Glutamatergic neuron (in vitro differentiated cells): Measurements from ENCODE around the gene PCDHGB7. TPM values are rescaled to one million over a fixed set of nuclear protein-coding genes. Genes with fewer than 3 reads are reported as not detected.

Source experiments
- total RNA-seq: library from RNA; stranded (reverse); fragmentation: NEBNext Ultra II Directional; extraction: Animal tissue kit (Norgen Biotek cat#: 25700); gene quantifications from one replicate; pipeline ENCODE4 v1.2.1, GENCODE V29; 2021; ENCODE audit not compliant: unreplicated experiment

PCDHGB7 gene
- total RNA-seq, 1 donor from 2014 or later = 38.6 TPM

Other genes with a start within 250 kb of the PCDHGB7 start
- gene PCDHB7, start 245.0 kb upstream of the PCDHGB7 start, total RNA-seq = 3.4 TPM
- gene PCDHB8, start 239.9 kb upstream of the PCDHGB7 start, total RNA-seq = 19.8 TPM
- gene PCDHB16, start 235.3 kb upstream of the PCDHGB7 start, total RNA-seq = 20.1 TPM
- gene PCDHB9, start 230.5 kb upstream of the PCDHGB7 start, total RNA-seq = 12.2 TPM
- gene PCDHB10, start 225.3 kb upstream of the PCDHGB7 start, total RNA-seq = 17.7 TPM
- 10.6 TPM for gene PCDHB11, start 218.1 kb upstream of the PCDHGB7 start, total RNA-seq
- 14.4 TPM for gene PCDHB12, start 209.0 kb upstream of the PCDHGB7 start, total RNA-seq
- gene PCDHB13, start 203.8 kb upstream of the PCDHGB7 start, total RNA-seq = 12.7 TPM
- gene PCDHB14, start 194.3 kb upstream of the PCDHGB7 start, total RNA-seq = 16.5 TPM
- 29.5 TPM for gene PCDHB15, start 172.3 kb upstream of the PCDHGB7 start, total RNA-seq
- gene SLC25A2, start 113.6 kb upstream of the PCDHGB7 start, total RNA-seq = 1.9 TPM
- gene TAF7, start 96.9 kb upstream of the PCDHGB7 start, total RNA-seq = 89.4 TPM
- gene PCDHGA1, start 87.2 kb upstream of the PCDHGB7 start, total RNA-seq = 4.6 TPM
- gene PCDHGA2, start 78.9 kb upstream of the PCDHGB7 start, total RNA-seq = 3.0 TPM
- 10.4 TPM for gene PCDHGA3, start 73.8 kb upstream of the PCDHGB7 start, total RNA-seq
- gene PCDHGB1, start 67.6 kb upstream of the PCDHGB7 start, total RNA-seq = 9.6 TPM
- gene PCDHGA4, start 62.7 kb upstream of the PCDHGB7 start, total RNA-seq = 8.2 TPM
- gene PCDHGB2, start 57.7 kb upstream of the PCDHGB7 start, total RNA-seq = 8.9 TPM
- 4.6 TPM for gene PCDHGA5, start 53.5 kb upstream of the PCDHGB7 start, total RNA-seq
- gene PCDHGB3, start 47.4 kb upstream of the PCDHGB7 start, total RNA-seq = 6.2 TPM
- 6.3 TPM for gene PCDHGA6, start 43.8 kb upstream of the PCDHGB7 start, total RNA-seq
- 4.2 TPM for gene PCDHGA7, start 34.9 kb upstream of the PCDHGB7 start, total RNA-seq
- gene PCDHGB4, start 30.0 kb upstream of the PCDHGB7 start, total RNA-seq = 40.8 TPM
- gene PCDHGA8, start 25.0 kb upstream of the PCDHGB7 start, total RNA-seq = 7.2 TPM
- gene PCDHGB5, start 19.7 kb upstream of the PCDHGB7 start, total RNA-seq = 9.3 TPM
- 5.5 TPM for gene PCDHGA9, start 14.9 kb upstream of the PCDHGB7 start, total RNA-seq
- 59.8 TPM for gene PCDHGB6, start 9.7 kb upstream of the PCDHGB7 start, total RNA-seq
- 16.6 TPM for gene PCDHGA10, start 4.7 kb upstream of the PCDHGB7 start, total RNA-seq
- gene PCDHGA11, start 3.4 kb downstream of the PCDHGB7 start, total RNA-seq = 12.5 TPM
- gene PCDHGA12, start 12.8 kb downstream of the PCDHGB7 start, total RNA-seq = 6.1 TPM
- 40.1 TPM for gene PCDHGC3, start 58.3 kb downstream of the PCDHGB7 start, total RNA-seq
- gene PCDHGC4, start 67.4 kb downstream of the PCDHGB7 start, total RNA-seq = 6.7 TPM
- gene PCDHGC5, start 71.4 kb downstream of the PCDHGB7 start, total RNA-seq = 4.0 TPM
- 51.6 TPM for gene DIAPH1, start 201.3 kb downstream of the PCDHGB7 start, total RNA-seq
- 81.8 TPM for gene HDAC3, start 219.2 kb downstream of the PCDHGB7 start, total RNA-seq
- gene RELL2, start 219.3 kb downstream of the PCDHGB7 start, total RNA-seq = 12.6 TPM
- gene FCHSD1, start 233.7 kb downstream of the PCDHGB7 start, total RNA-seq = 25.8 TPM